ENCODE measurements around the gene ZNF444.

DNA sequence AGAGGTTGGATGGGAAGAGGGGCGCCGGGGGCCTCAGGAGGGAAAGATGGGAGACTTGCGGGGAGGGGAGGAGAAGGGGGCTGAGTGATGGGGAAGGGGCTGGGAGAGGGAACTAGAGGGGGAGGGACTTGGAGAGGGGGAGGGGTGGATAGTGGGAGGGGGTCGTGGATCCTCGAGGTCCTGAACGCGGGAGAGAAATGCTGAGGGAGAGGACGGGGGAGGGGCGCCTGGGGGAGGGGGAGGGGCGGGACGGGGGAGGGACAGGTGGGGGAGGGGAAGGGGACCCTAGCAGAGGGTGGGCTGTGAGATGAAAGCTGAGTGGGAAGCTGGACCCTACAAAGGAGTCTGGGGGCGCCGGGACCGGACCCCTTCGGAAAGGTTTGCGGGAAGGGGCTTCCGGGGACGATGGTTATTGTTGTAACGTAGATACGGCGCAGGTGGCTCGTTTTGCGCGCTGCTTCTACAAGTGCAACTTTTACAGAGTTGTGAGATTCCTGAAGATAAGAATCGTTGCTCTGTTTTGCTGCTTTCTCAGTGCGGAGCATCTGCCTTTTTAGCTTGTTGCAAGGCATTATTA is 418 bp downstream of the ZNF444 start:
- TF ChIP-seq, protein P1, sequence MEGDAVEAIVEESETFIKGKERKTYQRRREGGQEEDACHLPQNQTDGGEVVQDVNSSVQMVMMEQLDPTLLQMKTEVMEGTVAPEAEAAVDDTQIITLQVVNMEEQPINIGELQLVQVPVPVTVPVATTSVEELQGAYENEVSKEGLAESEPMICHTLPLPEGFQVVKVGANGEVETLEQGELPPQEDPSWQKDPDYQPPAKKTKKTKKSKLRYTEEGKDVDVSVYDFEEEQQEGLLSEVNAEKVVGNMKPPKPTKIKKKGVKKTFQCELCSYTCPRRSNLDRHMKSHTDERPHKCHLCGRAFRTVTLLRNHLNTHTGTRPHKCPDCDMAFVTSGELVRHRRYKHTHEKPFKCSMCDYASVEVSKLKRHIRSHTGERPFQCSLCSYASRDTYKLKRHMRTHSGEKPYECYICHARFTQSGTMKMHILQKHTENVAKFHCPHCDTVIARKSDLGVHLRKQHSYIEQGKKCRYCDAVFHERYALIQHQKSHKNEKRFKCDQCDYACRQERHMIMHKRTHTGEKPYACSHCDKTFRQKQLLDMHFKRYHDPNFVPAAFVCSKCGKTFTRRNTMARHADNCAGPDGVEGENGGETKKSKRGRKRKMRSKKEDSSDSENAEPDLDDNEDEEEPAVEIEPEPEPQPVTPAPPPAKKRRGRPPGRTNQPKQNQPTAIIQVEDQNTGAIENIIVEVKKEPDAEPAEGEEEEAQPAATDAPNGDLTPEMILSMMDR (IDR thresholded peaks at IDR 0.05): no peak
- no peak for TF ChIP-seq POLR2A (IDR thresholded peaks at IDR 0.05)

All from esophagus squamous epithelium (tissue), 4 donors.